BLaER1 treated with 17β-estradiol and CSF1 and Interleukin-3, amounts not matched to agents 10 nM and 100 nM (cell line): ENCODE results near the gene XPNPEP3.

Experiments used
- H3K27ac ChIP-seq, 11 experiments: shearing (Covaris generic); formaldehyde crosslinking; 2 replicates each; pipeline ENCODE4 v1.8.1; 2022
- H3K27me3 ChIP-seq, 11 experiments: shearing (Covaris generic); formaldehyde crosslinking; 2 replicates each; pipeline ENCODE4 v1.8.1; 2022
- H3K36me3 ChIP-seq, 11 experiments: shearing (Covaris generic); formaldehyde crosslinking; 2 replicates each; pipeline ENCODE4 v1.8.1; 2022
- H3K4me1 ChIP-seq, 10 experiments: shearing (Covaris generic); formaldehyde crosslinking; 2 replicates each; pipeline ENCODE4 v1.8.1; 2022
- H3K4me2 ChIP-seq, 11 experiments: shearing (Covaris generic); formaldehyde crosslinking; 2 replicates each; pipeline ENCODE4 v1.8.1; 2022
- H3K4me3 ChIP-seq, 10 experiments: shearing (Covaris generic); formaldehyde crosslinking; 2 replicates each; pipeline ENCODE4 v1.8.1; 2022
- H3K9ac ChIP-seq, 11 experiments: shearing (Covaris generic); formaldehyde crosslinking; 2 replicates each; pipeline ENCODE4 v1.8.1; 2022
- H3K9me3 ChIP-seq, 11 experiments: shearing (Covaris generic); formaldehyde crosslinking; replicated peaks in 1 of 11; 2 replicates each; pipeline ENCODE4 v1.8.1; 2022
- H4K20me1 ChIP-seq, 11 experiments: shearing (Covaris generic); formaldehyde crosslinking; 2 replicates each; pipeline ENCODE4 v1.8.1; 2022
- Cebpa-rat ChIP-seq, 11 experiments: shearing (Covaris generic); IDR thresholded peaks; 2 replicates each; pipeline ENCODE4 v1.8.1; 2022

The XPNPEP3 gene

GRCh38 chr22:40874016-40874415 is 17.1 kb downstream of the XPNPEP3 start:
- no peak overlapping the region for H3K4me2 ChIP-seq
- TF ChIP-seq Cebpa-rat (IDR thresholded peaks at IDR 0.05): no peak
- H3K27me3 ChIP-seq: no peaks in the 10 kb centered on the region
- no peak overlapping the region for H3K9ac ChIP-seq
- peaks cover 39 to 92% (median 61%) of the 10 kb centered on the region in 11 experiments for H3K36me3 ChIP-seq
- H4K20me1 ChIP-seq: no peaks in the 10 kb centered on the region; a peak in 1 of 22 replicates
- H3K4me3 ChIP-seq: no peak overlapping the region
- H3K27ac ChIP-seq: no peak overlapping the region
- H3K4me1 ChIP-seq: no peaks in the 10 kb centered on the region
- no peaks in the 10 kb centered on the region for H3K9me3 ChIP-seq

- Histone ChIP-seq H3K9ac (no peak overlapping the region), H3K4me3 (no peak overlapping the region), H3K4me2 (no peak overlapping the region), H3K9me3 (no peaks in the 10 kb centered on the region), H3K36me3 (peaks cover 38 to 92% (median 61%) of the 10 kb centered on the region in 11 experiments), H3K4me1 (no peaks in the 10 kb centered on the region), H4K20me1 (no peaks in the 10 kb centered on the region; a peak in 1 of 22 replicates), H3K27me3 (no peaks in the 10 kb centered on the region), H3K27ac (no peak overlapping the region)
- no peak for TF ChIP-seq Cebpa-rat (IDR thresholded peaks at IDR 0.05)
Measured at GRCh38 chr22:40875111-40875510, 18.2 kb downstream of the XPNPEP3 start.

- no peak overlapping the region for H3K4me3 ChIP-seq
- H3K9me3 ChIP-seq: no peaks in the 10 kb centered on the region
- no peaks in the 10 kb centered on the region for H3K4me1 ChIP-seq
- H3K9ac ChIP-seq: no peak overlapping the region
- H3K27ac ChIP-seq: no peak overlapping the region
- no peaks in the 10 kb centered on the region for H3K27me3 ChIP-seq
- peaks cover 0 to 3% (median 0%) of the 10 kb centered on the region in 11 experiments; a peak in 1 of 22 replicates for H4K20me1 ChIP-seq
- no peak for TF ChIP-seq Cebpa-rat (IDR thresholded peaks at IDR 0.05)
- no peak overlapping the region for H3K4me2 ChIP-seq
- H3K36me3 ChIP-seq: peaks cover 33 to 88% (median 55%) of the 10 kb centered on the region in 11 experiments
Measured at GRCh38 chr22:40876907-40877306, 20.0 kb downstream of the XPNPEP3 start.

GRCh38 chr22:40877488-40877887 is 20.5 kb downstream of the XPNPEP3 start:
- no peaks in the 10 kb centered on the region for H3K27me3 ChIP-seq
- H3K9ac ChIP-seq: no peak overlapping the region
- H3K36me3 ChIP-seq: peaks cover 39 to 91% (median 56%) of the 10 kb centered on the region in 11 experiments
- H3K4me3 ChIP-seq: no peak overlapping the region
- peaks cover 0 to 3% (median 0%) of the 10 kb centered on the region in 11 experiments; a peak in 2 of 22 replicates for H4K20me1 ChIP-seq
- H3K9me3 ChIP-seq: no peaks in the 10 kb centered on the region
- TF ChIP-seq Cebpa-rat (IDR thresholded peaks at IDR 0.05): no peak
- H3K4me2 ChIP-seq: no peak overlapping the region
- no peak overlapping the region for H3K27ac ChIP-seq
- no peaks in the 10 kb centered on the region for H3K4me1 ChIP-seq

GRCh38 chr22:40878922-40879321 is 22.0 kb downstream of the XPNPEP3 start:
- Histone ChIP-seq H3K9ac (no peak overlapping the region), H3K36me3 (peaks cover 43 to 89% (median 59%) of the 10 kb centered on the region in 11 experiments), H4K20me1 (peaks cover 0 to 3% (median 0%) of the 10 kb centered on the region in 11 experiments; a peak in 2 of 22 replicates), H3K9me3 (no peaks in the 10 kb centered on the region), H3K4me1 (no peaks in the 10 kb centered on the region), H3K27me3 (no peaks in the 10 kb centered on the region), H3K4me3 (no peak overlapping the region), H3K27ac (no peak overlapping the region), H3K4me2 (no peak overlapping the region)
- no peak for TF ChIP-seq Cebpa-rat (IDR thresholded peaks at IDR 0.05)

- no peaks in the 10 kb centered on the region for H3K27me3 ChIP-seq
- H3K36me3 ChIP-seq: peaks cover 56 to 94% (median 78%) of the 10 kb centered on the region in 11 experiments
Measured at GRCh38 chr22:40889116-40889515, 32.2 kb downstream of the XPNPEP3 start.

GRCh38 chr22:40890881-40891280 is 33.9 kb downstream of the XPNPEP3 start:
- Histone ChIP-seq H3K36me3 (peaks cover 50 to 90% (median 65%) of the 10 kb centered on the region in 11 experiments), H4K20me1 (0 out of 22 replicates have a peak, but pooled peaks cover 0 to 5% (median 0%) of the 10 kb centered on the region in 11 experiments), H3K4me3 (no peak overlapping the region), H3K9me3 (no peaks in the 10 kb centered on the region), H3K9ac (no peak overlapping the region), H3K4me2 (no peak overlapping the region), H3K4me1 (no peaks in the 10 kb centered on the region), H3K27ac (no peak overlapping the region), H3K27me3 (no peaks in the 10 kb centered on the region)
- TF ChIP-seq Cebpa-rat (IDR thresholded peaks at IDR 0.05): no peak

More at GRCh38 chr22:40889116-40889515, 32.2 kb downstream of the XPNPEP3 start:
- Histone ChIP-seq H3K9ac (no peak overlapping the region), H4K20me1 (0 out of 22 replicates have a peak, but pooled peaks cover 0 to 5% (median 0%) of the 10 kb centered on the region in 11 experiments), H3K9me3 (no peaks in the 10 kb centered on the region), H3K4me1 (no peaks in the 10 kb centered on the region), H3K4me3 (no peak overlapping the region), H3K4me2 (no peak overlapping the region), H3K27ac (no peak overlapping the region)
- no peak for TF ChIP-seq Cebpa-rat (IDR thresholded peaks at IDR 0.05)

GRCh38 chr22:40894417-40894816 is 37.5 kb downstream of the XPNPEP3 start:
- Histone ChIP-seq H3K4me3 (no peak overlapping the region), H3K9ac (no peak overlapping the region), H3K36me3 (peaks cover 15 to 63% (median 31%) of the 10 kb centered on the region in 11 experiments; a peak in 21 of 22 replicates), H3K9me3 (no peaks in the 10 kb centered on the region), H3K4me2 (no peak overlapping the region), H3K27ac (no peak overlapping the region), H3K4me1 (peaks cover 4 to 8% (median 5%) of the 10 kb centered on the region in 10 experiments; a peak in 11 of 20 replicates), H3K27me3 (no peaks in the 10 kb centered on the region), H4K20me1 (no peaks in the 10 kb centered on the region)
- TF ChIP-seq Cebpa-rat (IDR thresholded peaks at IDR 0.05): no peak

- H3K9me3 ChIP-seq: no peaks in the 10 kb centered on the region
- no peaks in the 10 kb centered on the region for H4K20me1 ChIP-seq
- H3K9ac ChIP-seq: peak overlapping the region in 3 of 11 experiments; percentile 3 to 32 (median 4); a peak in 1 of 22 replicates
- H3K4me3 ChIP-seq: no peak overlapping the region; a peak in 1 of 20 replicates
- no peak for TF ChIP-seq Cebpa-rat (IDR thresholded peaks at IDR 0.05)
- H3K27me3 ChIP-seq: no peaks in the 10 kb centered on the region
- H3K27ac ChIP-seq: peak overlapping the region in 6 of 11 experiments; percentile 2 to 47 (median 9); a peak in 4 of 22 replicates
- H3K4me1 ChIP-seq: peaks cover 4 to 8% (median 5%) of the 10 kb centered on the region in 10 experiments; a peak in 11 of 20 replicates
- peak overlapping the region in 7 of 11 experiments; percentile 14 to 60 (median 38); a peak in 11 of 22 replicates for H3K4me2 ChIP-seq
- H3K36me3 ChIP-seq: peaks cover 0 to 26% (median 7%) of the 10 kb centered on the region in 11 experiments; a peak in 13 of 22 replicates
Measured at GRCh38 chr22:40898850-40899357, 42.0 kb downstream of the XPNPEP3 start.
